HepG2 (cell line): ENCODE data around the gene CNPY4. TPM values are rescaled to one million over a fixed set of nuclear protein-coding genes. Genes with fewer than 3 reads are reported as not detected.
A peak's percentile ranks its signal among the peaks of the same experiment; 100 is the strongest.

Experiments used
- ATF7 ChIP-seq, 2 experiments: fragments of 450-650 bp in 1 of 2; sonication (generic) in 1 of 2; formaldehyde crosslinking in 1 of 2; IDR thresholded peaks; 2 replicates each; pipeline versions ENCODE4 v1.4.0 to v1.6.1; 2016 to 2020; ENCODE audit warnings: antibody characterized with exemption in 1 of 2, mild to moderate bottlenecking in 1 of 2, missing genetic modification reagents in 1 of 2
- DMTF1 ChIP-seq: sonication (generic); formaldehyde crosslinking; IDR thresholded peaks from 2 replicates; pipeline ENCODE4 v1.4.0; 2020; ENCODE audit warnings: mild to moderate bottlenecking, missing genetic modification reagents
- E2F1 ChIP-seq: sonication (generic); formaldehyde crosslinking; IDR thresholded peaks from 2 replicates; pipeline ENCODE4 v1.5.0; 2020; ENCODE audit warnings: missing genetic modification reagents
- HNRNPK ChIP-seq: fragments of 200-400 bp; formaldehyde crosslinking; IDR thresholded peaks from 2 replicates; pipeline ENCODE4 v1.6.1; 2018; ENCODE audit warnings: low read length, low read depth, moderate library complexity, mild to moderate bottlenecking; ENCODE audit not compliant: poor library complexity, severe bottlenecking
- NFE2L1 ChIP-seq: sonication (generic); formaldehyde crosslinking; IDR thresholded peaks from 2 replicates; pipeline ENCODE4 v1.4.0; 2020; ENCODE audit warnings: missing genetic modification reagents, mild to moderate bottlenecking, borderline replicate concordance
- NONO ChIP-seq, 2 experiments: fragments of 450-650 bp in 1 of 2; sonication (generic) in 1 of 2; formaldehyde crosslinking in 1 of 2; IDR thresholded peaks in 1 of 2; conservative IDR thresholded peaks in 1 of 2; 2 replicates each; pipeline versions ENCODE4 v1.6.1 to v1.8.0; 2017 to 2022; ENCODE audit warnings: mild to moderate bottlenecking in 1 of 2, missing genetic modification reagents in 1 of 2, moderate library complexity in 1 of 2
- POLR2AphosphoS5 ChIP-seq: IDR thresholded peaks from 2 replicates; pipeline ENCODE4 v1.6.1; 2012; ENCODE audit warnings: low read depth, low read length
- RXRA ChIP-seq: sonication (generic); formaldehyde crosslinking; IDR thresholded peaks from 2 replicates; pipeline ENCODE4 v1.5.1; 2020; ENCODE audit warnings: missing genetic modification reagents
- SIX1 ChIP-seq: sonication (generic); formaldehyde crosslinking; IDR thresholded peaks from 2 replicates; pipeline ENCODE4 v1.4.0; 2020; ENCODE audit warnings: missing genetic modification reagents, borderline replicate concordance
- SMC3 ChIP-seq: IDR thresholded peaks from 2 replicates; pipeline ENCODE4 v1.6.1; 2011; ENCODE audit warnings: low read length, improper control_type of control experiment
- SP1 ChIP-seq, 2 experiments: fragments of 450-650 bp in 1 of 2; sonication (generic) in 1 of 2; formaldehyde crosslinking in 1 of 2; IDR thresholded peaks; 2 replicates each; pipeline versions ENCODE4 v1.4.0 to v1.6.1; 2016 to 2020; ENCODE audit warnings: missing genetic modification reagents in 1 of 2
- THAP8 ChIP-seq: sonication (generic); formaldehyde crosslinking; IDR thresholded peaks from 2 replicates; pipeline ENCODE4 v1.5.1; 2020; ENCODE audit warnings: missing genetic modification reagents, mild to moderate bottlenecking, borderline replicate concordance
- ZFY ChIP-seq: sonication (generic); formaldehyde crosslinking; IDR thresholded peaks from 2 replicates; pipeline ENCODE4 v1.4.0; 2020; ENCODE audit warnings: missing genetic modification reagents
- ZNF138 ChIP-seq: sonication (generic); formaldehyde crosslinking; IDR thresholded peaks from 2 replicates; pipeline ENCODE4 v1.5.0; 2020; ENCODE audit warnings: mild to moderate bottlenecking, low read depth, missing genetic modification reagents
- ZNF343 ChIP-seq: sonication (generic); formaldehyde crosslinking; IDR thresholded peaks from 2 replicates; pipeline ENCODE4 v1.4.0; 2020; ENCODE audit warnings: mild to moderate bottlenecking, missing genetic modification reagents
- ZNF383 ChIP-seq: sonication (generic); formaldehyde crosslinking; IDR thresholded peaks from 2 replicates; pipeline ENCODE4 v1.4.0; 2020; ENCODE audit warnings: missing genetic modification reagents, mild to moderate bottlenecking, borderline replicate concordance
- ZNF451 ChIP-seq: sonication (generic); formaldehyde crosslinking; IDR thresholded peaks from 2 replicates; pipeline ENCODE4 v1.5.0; 2020; ENCODE audit warnings: mild to moderate bottlenecking, missing genetic modification reagents
- ZNF615 ChIP-seq: sonication (generic); formaldehyde crosslinking; IDR thresholded peaks from 2 replicates; pipeline ENCODE4 v1.5.0; 2020; ENCODE audit warnings: mild to moderate bottlenecking, missing genetic modification reagents, borderline replicate concordance
- ZNF629 ChIP-seq: sonication (generic); formaldehyde crosslinking; conservative IDR thresholded peaks from 2 replicates; pipeline ENCODE4 v1.5.0; 2020; ENCODE audit warnings: missing genetic modification reagents
- ZNF773 ChIP-seq: sonication (generic); formaldehyde crosslinking; IDR thresholded peaks from 2 replicates; pipeline ENCODE4 v1.4.0; 2020; ENCODE audit warnings: missing genetic modification reagents, borderline replicate concordance
- ZSCAN25 ChIP-seq: sonication (generic); formaldehyde crosslinking; IDR thresholded peaks from 2 replicates; pipeline ENCODE4 v1.8.0; 2022; ENCODE audit warnings: mild to moderate bottlenecking, missing genetic modification reagents
- ZSCAN5A ChIP-seq: sonication (generic); formaldehyde crosslinking; IDR thresholded peaks from 2 replicates; pipeline ENCODE4 v1.8.0; 2022; ENCODE audit warnings: mild to moderate bottlenecking, missing genetic modification reagents, borderline replicate concordance
- ZZZ3 ChIP-seq: sonication (generic); formaldehyde crosslinking; IDR thresholded peaks from 2 replicates; pipeline ENCODE4 v1.4.0; 2020; ENCODE audit warnings: missing genetic modification reagents, mild to moderate bottlenecking, borderline replicate concordance
- polyA plus RNA-seq, 8 experiments: library from polyadenylated mRNA; depleted of rRNA in 3 of 8; stranded (reverse) in 7 of 8; unstranded in 1 of 8; fragments of >200 nt; fragmentation: Illumina TruSeq in 4 of 8; extraction: Trizol in 4 of 8; gene quantifications; 2 replicates each; pipeline versions ENCODE4 v1.2.1 to v1.2.3, GENCODE V29; 2011 to 2016; ENCODE audit warnings: low read depth in 4 of 8, missing spikeins in 1 of 8, mixed read lengths in 1 of 8; ENCODE audit not compliant: insufficient read depth in 1 of 8
- total RNA-seq, 5 experiments: library from RNA; depleted of rRNA; stranded (reverse); fragments of >200 nt; fragmentation: Illumina TruSeq; extraction: Trizol; gene quantifications; 2 replicates each; pipeline ENCODE4 v1.2.3, GENCODE V29; 2016; ENCODE audit warnings: low read depth in 1 of 5

Gene CNPY4
- total and polyA plus RNA-seq, 2 of the 13 experiments (the other 11 are each of a cell fraction or from before 2014, with no cell fraction given) = 6.2 to 12.7 TPM

GRCh38 chr7:100101016-100101862 is 18.2 kb upstream of the CNPY4 start, which contains the start of the genes AP4M1 and MCM7 (continued):
- peak; percentile 48; the same call in 1 of the 2 replicates for TF ChIP-seq POLR2AphosphoS5
- no peak for TF ChIP-seq SP1 (IDR thresholded peaks at IDR 0.05)
- peak; percentile 40; the same call in 1 of the 2 replicates for TF ChIP-seq SP1 (CRISPR knock-in tag; IDR thresholded peaks at IDR 0.05)
- 0 out of 2 replicates have a peak, but pooled peaks have one; percentile 69 for TF ChIP-seq ZNF138 (CRISPR knock-in tag)
- no peak for TF ChIP-seq ZNF383 (CRISPR knock-in tag)
- no peak for TF ChIP-seq ZZZ3 (CRISPR knock-in tag)
- peak; percentile 95 for TF ChIP-seq E2F1
- no peak for TF ChIP-seq ZNF773
- TF ChIP-seq SIX1 = no peak
- TF ChIP-seq ZNF451 (CRISPR knock-in tag) = no peak
- TF ChIP-seq ZSCAN5A = peak; percentile 94; the same call in 1 of the 2 replicates
- TF ChIP-seq ZNF343 (CRISPR knock-in tag) = 0 out of 2 replicates have a peak, but pooled peaks have one; percentile 34
- peak; percentile 30 for TF ChIP-seq RXRA (CRISPR knock-in tag)
- no peak; the same call in 1 of the 2 replicates for TF ChIP-seq ZNF615
- TF ChIP-seq ZNF629 (CRISPR knock-in tag) = peak; percentile 16
- TF ChIP-seq NONO (IDR thresholded peaks at IDR 0.05) = no peak
- no peak; the same call in 1 of the 2 replicates for TF ChIP-seq NONO (CRISPR knock-in tag; conservative IDR thresholded peaks at IDR 0.05)
- no peak for TF ChIP-seq ATF7 (IDR thresholded peaks at IDR 0.05)
- no peak; the same call in 1 of the 2 replicates for TF ChIP-seq ATF7 (CRISPR knock-in tag; IDR thresholded peaks at IDR 0.05)
- no peak for TF ChIP-seq SMC3
- no peak for TF ChIP-seq DMTF1 (CRISPR knock-in tag)
- no peak for TF ChIP-seq THAP8 (CRISPR knock-in tag)
- no peak for TF ChIP-seq HNRNPK
- no peak for TF ChIP-seq ZSCAN25
- peak; percentile 53; the same call in 1 of the 2 replicates for TF ChIP-seq ZFY
- TF ChIP-seq NFE2L1 = peak; percentile 71; the same call in 1 of the 2 replicates
